HEK293 (cell line): ENCODE data around the gene GARRE1.

ENCODE experiments used
- ATF2 ChIP-seq: fragments of 450-650 bp; formaldehyde crosslinking; IDR thresholded peaks from 2 replicates; pipeline ENCODE4 v1.5.1; 2016; ENCODE audit warnings: missing biosample characterization, missing genetic modification characterization, low read depth
- BCL11A ChIP-seq: fragments of 450-650 bp; formaldehyde crosslinking; IDR thresholded peaks from 2 replicates; pipeline ENCODE4 v1.5.1; 2016; ENCODE audit warnings: low read depth, missing biosample characterization, missing genetic modification characterization
- CTCF ChIP-seq: fragments of 450-650 bp; formaldehyde crosslinking; IDR thresholded peaks from 2 replicates; pipeline ENCODE4 v1.5.1; 2016; ENCODE audit warnings: missing biosample characterization, missing genetic modification characterization
- PATZ1 ChIP-seq: fragments of 450-650 bp; formaldehyde crosslinking; IDR thresholded peaks from 2 replicates; pipeline ENCODE4 v1.5.1; 2016; ENCODE audit warnings: missing biosample characterization, missing genetic modification characterization
- PBX3 ChIP-seq: sonication (generic); formaldehyde crosslinking; IDR thresholded peaks from 2 replicates; pipeline ENCODE4 v1.8.1; 2022; ENCODE audit warnings: mild to moderate bottlenecking, moderate library complexity, missing genetic modification reagents
- REST ChIP-seq: fragments of 450-650 bp; formaldehyde crosslinking; IDR thresholded peaks from 2 replicates; pipeline ENCODE4 v1.5.1; 2016; ENCODE audit warnings: missing biosample characterization, missing genetic modification characterization
- ZBTB1 ChIP-seq: fragments of 450-650 bp; formaldehyde crosslinking; IDR thresholded peaks from 2 replicates; pipeline ENCODE4 v1.5.1; 2016; ENCODE audit warnings: missing biosample characterization, missing genetic modification characterization
- ZBTB17 ChIP-seq: fragments of 450-650 bp; formaldehyde crosslinking; IDR thresholded peaks from 2 replicates; pipeline ENCODE4 v1.5.1; 2016; ENCODE audit warnings: missing biosample characterization, missing genetic modification characterization
- ZBTB21 ChIP-seq: fragments of 450-650 bp; formaldehyde crosslinking; IDR thresholded peaks from 2 replicates; pipeline ENCODE4 v1.5.1; 2017; ENCODE audit warnings: missing biosample characterization, missing genetic modification characterization
- ZNF239 ChIP-seq: fragments of 450-650 bp; formaldehyde crosslinking; IDR thresholded peaks from 2 replicates; pipeline ENCODE4 v1.5.1; 2016; ENCODE audit warnings: missing biosample characterization, missing genetic modification characterization
- ZNF416 ChIP-seq: fragments of 450-650 bp; formaldehyde crosslinking; IDR thresholded peaks from 2 replicates; pipeline ENCODE4 v1.5.1; 2016; ENCODE audit warnings: missing biosample characterization, missing genetic modification characterization
- ZNF501 ChIP-seq: fragments of 450-650 bp; formaldehyde crosslinking; IDR thresholded peaks from 2 replicates; pipeline ENCODE4 v1.5.1; 2016; ENCODE audit warnings: missing biosample characterization, missing genetic modification characterization
- ZNF544 ChIP-seq: fragments of 450-650 bp; formaldehyde crosslinking; IDR thresholded peaks from 2 replicates; pipeline ENCODE4 v1.5.0; 2017; ENCODE audit warnings: missing biosample characterization, missing genetic modification characterization
- ZNF776 ChIP-seq: fragments of 450-650 bp; formaldehyde crosslinking; IDR thresholded peaks from 2 replicates; pipeline ENCODE4 v1.5.0; 2017; ENCODE audit warnings: missing biosample characterization, missing genetic modification characterization, borderline replicate concordance

GRCh38 chr19:34222386-34222785 lies 32.0 kb upstream of the GARRE1 start:
- no peak for TF ChIP-seq PATZ1 (tag by site-specific recombination)
- no peak for TF ChIP-seq ZNF501 (tag by site-specific recombination)
- no peak for TF ChIP-seq BCL11A
- TF ChIP-seq CTCF (tag by site-specific recombination) = no peak
- TF ChIP-seq ZNF416 = no peak
- TF ChIP-seq PBX3 (CRISPR knock-in tag) = no peak
- no peak for TF ChIP-seq REST (tag by site-specific recombination)
- TF ChIP-seq ZBTB21 = no peak
- TF ChIP-seq ZNF544 (tag by site-specific recombination) = no peak
- TF ChIP-seq ZBTB17 (tag by site-specific recombination) = no peak
- no peak for TF ChIP-seq ZNF776 (tag by site-specific recombination)
- TF ChIP-seq ZNF239 (tag by site-specific recombination) = no peak
- TF ChIP-seq ATF2 = no peak
- TF ChIP-seq ZBTB1 = no peak
